HEK293T (cell line): ENCODE data around the gene PKD1L1.

Source experiments
- CTCF ChIA-PET: fragments of 350-600 bp; formaldehyde crosslinking; extraction: SDS; loops from one replicate; lab custom pipeline; 2021; ENCODE audit warnings: antibody characterized with exemption, inconsistent platforms; lab: Yijun Ruan, JAX
- POLR2A ChIA-PET: fragments of 350-600 bp; formaldehyde crosslinking; extraction: SDS; loops from one replicate; lab custom pipeline; 2020; ENCODE audit warnings: antibody characterized with exemption, inconsistent platforms; lab: Yijun Ruan, JAX
- DNase-seq: peaks from one replicate; pipeline ENCODE4 v3.0.0; 2012; ENCODE audit warnings: mixed read lengths; ENCODE audit errors: extremely low spot score
- ARNT ChIP-seq: fragments of 450-650 bp; IDR thresholded peaks from 2 replicates; pipeline ENCODE4 v1.6.1; 2017; ENCODE audit warnings: mild to moderate bottlenecking
- BHLHE40 ChIP-seq: fragments of 450-650 bp; IDR thresholded peaks from 2 replicates; pipeline ENCODE4 v1.6.1; 2016; ENCODE audit warnings: mild to moderate bottlenecking, moderate library complexity, borderline replicate concordance
- CTBP1 ChIP-seq: fragments of 450-650 bp; IDR thresholded peaks from 2 replicates; pipeline ENCODE4 v1.6.1; 2016; ENCODE audit warnings: borderline replicate concordance
- ELF4 ChIP-seq: fragments of 450-650 bp; IDR thresholded peaks from 2 replicates; pipeline ENCODE4 v1.6.1; 2017; ENCODE audit warnings: antibody characterized with exemption
- FOXA1 ChIP-seq: fragments of 450-650 bp; IDR thresholded peaks from 2 replicates; pipeline ENCODE4 v1.6.1; 2016; ENCODE audit warnings: mild to moderate bottlenecking
- FOXK2 ChIP-seq: fragments of 450-650 bp; IDR thresholded peaks from 2 replicates; pipeline ENCODE4 v1.6.1; 2016; ENCODE audit warnings: mild to moderate bottlenecking
- FOXM1 ChIP-seq: fragments of 450-650 bp; IDR thresholded peaks from 2 replicates; pipeline ENCODE4 v1.6.1; 2017; ENCODE audit warnings: mild to moderate bottlenecking, borderline replicate concordance
- HDGF ChIP-seq: fragments of 450-650 bp; IDR thresholded peaks from 2 replicates; pipeline ENCODE4 v1.6.1; 2017; ENCODE audit warnings: antibody characterized with exemption, borderline replicate concordance
- L3MBTL2 ChIP-seq: fragments of 450-650 bp; conservative IDR thresholded peaks from 2 replicates; pipeline ENCODE4 v1.6.1; 2016; ENCODE audit warnings: mild to moderate bottlenecking
- LEF1 ChIP-seq: fragments of 450-650 bp; IDR thresholded peaks from 2 replicates; pipeline ENCODE4 v1.6.1; 2017; ENCODE audit warnings: mild to moderate bottlenecking, borderline replicate concordance
- NFRKB ChIP-seq: fragments of 450-650 bp; IDR thresholded peaks from 2 replicates; pipeline ENCODE4 v1.6.1; 2016; ENCODE audit warnings: mild to moderate bottlenecking, moderate library complexity
- PKNOX1 ChIP-seq: fragments of 450-650 bp; IDR thresholded peaks from 2 replicates; pipeline ENCODE4 v1.6.1; 2016
- SP1 ChIP-seq: fragments of 450-650 bp; IDR thresholded peaks from 2 replicates; pipeline ENCODE4 v1.6.1; 2017
- SUZ12 ChIP-seq: fragments of 450-650 bp; IDR thresholded peaks from 2 replicates; pipeline ENCODE4 v1.6.1; 2016; ENCODE audit warnings: mild to moderate bottlenecking
- TARDBP ChIP-seq: fragments of 450-650 bp; IDR thresholded peaks from 2 replicates; pipeline ENCODE4 v1.6.1; 2016
- ZNF384 ChIP-seq: fragments of 450-650 bp; IDR thresholded peaks from 2 replicates; pipeline ENCODE4 v1.6.1; 2016

PKD1L1 gene

GRCh38 chr7:47785923-47786556, 162.2 kb downstream of the PKD1L1 start:
- TF ChIP-seq SP1: no peak
- no peak for TF ChIP-seq TARDBP
- ChIA-PET POLR2A (interaction anchor here (1.0 kb wide), 1 partner anchor 10 kb away, joined by 5 read pairs; no protein-coding TSS in a partner anchor), CTCF (interaction anchor here (0.8 kb wide), 1 partner anchor 369 kb away, joined by 5 read pairs; no protein-coding TSS in a partner anchor)
- DNase-seq: no peak

- TF ChIP-seq BHLHE40 (no peak), FOXM1 (no peak)
- DNase-seq: no peak
- ChIA-PET POLR2A (no interaction called here), CTCF (interaction anchor here (0.9 kb wide), 1 partner anchor 11 kb away, joined by 3 read pairs; no protein-coding TSS in a partner anchor)
Measured at GRCh38 chr7:47783456-47784223, 164.6 kb downstream of the PKD1L1 start.

GRCh38 chr7:47782792-47783191, 165.5 kb downstream of the PKD1L1 start:
- TF ChIP-seq FOXK2 (no peak), FOXA1 (no peak)
- ChIA-PET CTCF (interaction anchor here (0.9 kb wide), 1 partner anchor 12 kb away, joined by 3 read pairs; no protein-coding TSS in a partner anchor), POLR2A (no interaction called here)
- no peak for DNase-seq

GRCh38 chr7:47782022-47782421, 166.2 kb downstream of the PKD1L1 start:
- TF ChIP-seq LEF1 (no peak), ELF4 (no peak), FOXA1 (no peak)
- DNase-seq: no peak
- ChIA-PET POLR2A (no interaction called here), CTCF (no interaction called here)

- CTCF ChIA-PET: no interaction called here
- DNase-seq: no peak
- POLR2A ChIA-PET: no interaction called here
Measured at GRCh38 chr7:47780555-47780954, 167.7 kb downstream of the PKD1L1 start.

GRCh38 chr7:47779341-47779771, 168.9 kb downstream of the PKD1L1 start:
- DNase-seq: no peak
- POLR2A ChIA-PET: no interaction called here
- CTCF ChIA-PET: no interaction called here
- TF ChIP-seq L3MBTL2: no peak
- TF ChIP-seq SUZ12: no peak
- no peak for TF ChIP-seq SP1
- TF ChIP-seq BHLHE40: no peak
- no peak for TF ChIP-seq ARNT
- no peak for TF ChIP-seq FOXA1
- TF ChIP-seq ZNF384: no peak
- no peak for TF ChIP-seq HDGF

More at GRCh38 chr7:47780555-47780954, 167.7 kb downstream of the PKD1L1 start:
- TF ChIP-seq CTBP1 (no peak), TARDBP (no peak), HDGF (no peak), SUZ12 (no peak), L3MBTL2 (no peak), PKNOX1 (no peak), ARNT (no peak), FOXK2 (no peak), NFRKB (no peak), LEF1 (no peak), FOXA1 (no peak), ELF4 (no peak), ZNF384 (no peak), BHLHE40 (no peak), SP1 (no peak), FOXM1 (no peak)

GRCh38 chr7:47778153-47778661, 170.1 kb downstream of the PKD1L1 start:
- POLR2A ChIA-PET: no interaction called here
- no peak for DNase-seq
- no peak for TF ChIP-seq TARDBP
- TF ChIP-seq SUZ12: no peak
- TF ChIP-seq FOXK2: no peak
- no peak for TF ChIP-seq LEF1
- no peak for TF ChIP-seq NFRKB
- TF ChIP-seq HDGF: no peak
- CTCF ChIA-PET: no interaction called here

GRCh38 chr7:47777531-47778152, 170.6 kb downstream of the PKD1L1 start:
- CTCF ChIA-PET: no interaction called here
- no peak for DNase-seq
- no peak for TF ChIP-seq ELF4
- no peak for TF ChIP-seq ARNT
- TF ChIP-seq LEF1: no peak
- TF ChIP-seq FOXM1: no peak
- TF ChIP-seq CTBP1: no peak
- TF ChIP-seq FOXK2: no peak
- TF ChIP-seq BHLHE40: no peak
- POLR2A ChIA-PET: no interaction called here
